Right atrium auricular region (tissue), 2 donors: ENCODE results near the gene CCNL1. TPM values are rescaled to one million over a fixed set of nuclear protein-coding genes. Genes with fewer than 3 reads are reported as not detected.

Experiments
- DNase-seq: peaks from one replicate; pipeline ENCODE4 v3.0.0-alpha.2; 2019; ENCODE audit warnings: low spot score
- H3K27ac ChIP-seq, 2 donors: fragments of 200-600 bp; sonication (generic); 1 replicate in 1 of 2; 2 replicates in 1 of 2; pipeline ENCODE4 v1.5.1; 2016 to 2019
- H3K27me3 ChIP-seq, 2 donors: fragments of 200-600 bp; sonication (generic); one replicate each; pipeline versions ENCODE4 v1.5.1 to v1.6.0; 2017 to 2019
- H3K36me3 ChIP-seq: fragments of 200-600 bp; sonication (generic); one replicate; pipeline ENCODE4 v1.5.1; 2016
- H3K4me1 ChIP-seq, 2 donors: fragments of 200-600 bp; sonication (generic); one replicate each; pipeline versions ENCODE4 v1.5.1 to v1.6.0; 2017 to 2019
- H3K4me3 ChIP-seq, 2 donors: fragments of 200-600 bp; sonication (generic); 1 replicate in 1 of 2; 2 replicates in 1 of 2; pipeline ENCODE4 v1.5.1; 2017 to 2019; ENCODE audit warnings: mild to moderate bottlenecking in 1 of 2, moderate library complexity in 1 of 2
- H3K9me3 ChIP-seq, 2 donors: fragments of 200-600 bp; sonication (generic); one replicate each; pipeline ENCODE4 v1.5.1; 2019
- CTCF ChIP-seq, 2 donors: fragments of 200-600 bp; sonication (generic); IDR thresholded peaks; one replicate each; pipeline ENCODE4 v1.5.1; 2019; ENCODE audit warnings: antibody characterized with exemption in 2 of 2
- total RNA-seq, 2 donors: library from RNA; depleted of rRNA; stranded (reverse); fragments of >200 nt; gene quantifications; one replicate each; pipeline ENCODE4 v1.1.0, GENCODE V29; 2016

Gene CCNL1
- total RNA-seq, 2 donors from 2014 or later: 43.8 to 44.3 TPM

- H3K27me3 ChIP-seq: no peaks in the 10 kb centered on the region
- no peak for DNase-seq
- H3K4me3 ChIP-seq: no peak overlapping the region
- H3K4me1 ChIP-seq: peaks cover 0 to 37% of the 10 kb centered on the region in 2 donors
- H3K36me3 ChIP-seq: peaks cover 92% of the 10 kb centered on the region
- no peak overlapping the region for H3K27ac ChIP-seq
- TF ChIP-seq CTCF (IDR thresholded peaks at IDR 0.05): no peak
- H3K9me3 ChIP-seq: no peaks in the 10 kb centered on the region
These were observed 8.3 kb downstream of the CCNL1 start for GRCh38 chr3:157151627-157152026.

- TF ChIP-seq CTCF (IDR thresholded peaks at IDR 0.05): no peak
- no peaks in the 10 kb centered on the region for H3K27me3 ChIP-seq
- H3K9me3 ChIP-seq: no peaks in the 10 kb centered on the region
- H3K27ac ChIP-seq: no peak overlapping the region
- no peak for DNase-seq
- H3K36me3 ChIP-seq: peaks cover 92% of the 10 kb centered on the region
- H3K4me3 ChIP-seq: no peak overlapping the region
- peaks cover 0 to 32% of the 10 kb centered on the region in 2 donors for H3K4me1 ChIP-seq
These were observed 8.8 kb downstream of the CCNL1 start for GRCh38 chr3:157151151-157151550.

- H3K27ac ChIP-seq: no peak overlapping the region
- no peaks in the 10 kb centered on the region for H3K27me3 ChIP-seq
- H3K36me3 ChIP-seq: peaks cover 97% of the 10 kb centered on the region
These were observed 10.7 kb downstream of the CCNL1 start for GRCh38 chr3:157149136-157149696.

GRCh38 chr3:157148196-157148889, 11.6 kb downstream of the CCNL1 start:
- Histone ChIP-seq H3K4me3 (no peak overlapping the region), H3K36me3 (peaks cover 100% of the 10 kb centered on the region), H3K4me1 (peaks cover 0 to 4% of the 10 kb centered on the region in 2 donors), H3K27me3 (no peaks in the 10 kb centered on the region), H3K27ac (no peak overlapping the region), H3K9me3 (no peaks in the 10 kb centered on the region)
- no peak for DNase-seq
- TF ChIP-seq CTCF (IDR thresholded peaks at IDR 0.05): no peak

More at GRCh38 chr3:157149136-157149696, 10.7 kb downstream of the CCNL1 start:
- no peak for TF ChIP-seq CTCF (IDR thresholded peaks at IDR 0.05)
- no peak for DNase-seq
- Histone ChIP-seq H3K4me1 (peaks cover 0 to 12% of the 10 kb centered on the region in 2 donors), H3K9me3 (no peaks in the 10 kb centered on the region), H3K4me3 (no peak overlapping the region)

GRCh38 chr3:157147099-157147803, 12.7 kb downstream of the CCNL1 start:
- H3K36me3 ChIP-seq: peaks cover 95% of the 10 kb centered on the region
- H3K9me3 ChIP-seq: no peaks in the 10 kb centered on the region
- H3K27ac ChIP-seq: no peak overlapping the region
- DNase-seq: no peak
- H3K4me3 ChIP-seq: no peak overlapping the region
- TF ChIP-seq CTCF (IDR thresholded peaks at IDR 0.05): no peak
- H3K27me3 ChIP-seq: no peaks in the 10 kb centered on the region
- H3K4me1 ChIP-seq: no peaks in the 10 kb centered on the region
